Fibroblast of peridontal ligament (primary cell): Measurements from ENCODE around the gene RHOV.
A peak's percentile ranks its signal among the peaks of the same experiment; 100 is the strongest.

Experiments used
- DNase-seq: peaks from one replicate; pipeline ENCODE4 v3.0.0-alpha.2; 2010; ENCODE audit errors: extremely low read depth

RHOV gene

GRCh38 chr15:40904552-40905201, 30.6 kb upstream of the RHOV start:
- no peak for DNase-seq

- no peak for DNase-seq
Observed at GRCh38 chr15:40902605-40903561, 28.8 kb upstream of the RHOV start.

- DNase-seq: no peak
Observed at GRCh38 chr15:40901053-40901443, 27.0 kb upstream of the RHOV start.

GRCh38 chr15:40900256-40901052, 26.4 kb upstream of the RHOV start:
- DNase-seq: no peak

- no peak for DNase-seq
Observed at GRCh38 chr15:40899536-40900207, 25.6 kb upstream of the RHOV start.

- peak; percentile 76 for DNase-seq
Observed at GRCh38 chr15:40894681-40895448, 20.8 kb upstream of the RHOV start.

- peak; percentile 96 for DNase-seq
Observed at GRCh38 chr15:40893733-40894680, 20.0 kb upstream of the RHOV start, which contains the start of gene VPS18. Gene VPS18 (plus strand): TSS chr15:40894450. CDS start chr15:40894769, 319 bp downstream.

- no peak for DNase-seq
Observed at GRCh38 chr15:40893019-40893670, 19.1 kb upstream of the RHOV start.

GRCh38 chr15:40892447-40893012, 18.5 kb upstream of the RHOV start:
- no peak for DNase-seq

GRCh38 chr15:40891810-40892446, 17.9 kb upstream of the RHOV start:
- peak; percentile 57 for DNase-seq

GRCh38 chr15:40891138-40891537, 17.1 kb upstream of the RHOV start:
- no peak for DNase-seq

GRCh38 chr15:40889112-40889511, 15.1 kb upstream of the RHOV start:
- DNase-seq: no peak

- no peak for DNase-seq
Observed at GRCh38 chr15:40886586-40886985, 12.6 kb upstream of the RHOV start.

GRCh38 chr15:40881351-40881750, 7.3 kb upstream of the RHOV start:
- no peak for DNase-seq

- no peak for DNase-seq
Observed at GRCh38 chr15:40879609-40880008, 5.6 kb upstream of the RHOV start.

GRCh38 chr15:40878785-40879184, 4.8 kb upstream of the RHOV start:
- DNase-seq: no peak

GRCh38 chr15:40877694-40878093, 3.7 kb upstream of the RHOV start:
- DNase-seq: no peak
